Measurements from ENCODE around the gene ARHGEF28. TPM values are rescaled to one million over a fixed set of nuclear protein-coding genes. Genes with fewer than 3 reads are reported as not detected.

Gene ARHGEF28
- total RNA-seq, 1 donor from 2014 or later, result 8.5 TPM

DNA sequence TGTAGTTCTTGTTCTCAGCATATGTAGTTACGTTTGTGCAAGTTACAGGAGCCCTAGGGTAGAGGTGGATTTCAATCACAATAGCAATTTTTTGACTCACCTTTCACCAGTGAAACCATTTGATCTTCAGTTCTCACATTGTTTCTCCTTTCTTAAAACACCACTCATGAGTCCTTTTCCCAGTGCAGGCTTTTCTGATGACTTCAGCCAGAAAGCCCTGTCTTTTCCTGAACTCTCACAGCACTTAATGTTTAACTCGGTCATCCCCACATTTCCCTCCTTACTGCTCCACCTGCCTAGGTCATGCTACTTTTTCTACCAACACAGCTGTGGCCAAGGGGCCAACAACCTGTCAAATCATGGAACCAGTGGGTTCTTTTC is 37.9 kb downstream of the ARHGEF28 start:
- H3K27ac Mint-ChIP-seq (ENCODE audit: unreplicated experiment), result no peak overlapping the region
- Histone ChIP-seq H3K4me2 (ENCODE audit: low read length) (no peak overlapping the region), H3K4me1 (ENCODE audit: insufficient read depth, low read length) (no peaks in the 10 kb centered on the region), H3K4me3 (ENCODE audit: insufficient read depth, low read depth, low read length) (no peak overlapping the region), H3K9me3 (ENCODE audit: insufficient read depth, low read depth, low read length) (no peaks in the 10 kb centered on the region), H3K79me2 (ENCODE audit: insufficient read depth, low read length) (peaks cover 6% of the 10 kb centered on the region), H2AFZ (ENCODE audit: low read depth, low read length) (no peak overlapping the region), H3K27ac (ENCODE audit: low read depth, low read length) (no peak overlapping the region), H4K20me1 (ENCODE audit: insufficient read depth, low read length) (no peaks in the 10 kb centered on the region), H3K9ac (ENCODE audit: low read length) (no peak overlapping the region), H3K27me3 (ENCODE audit: insufficient read depth, low read length) (no peaks in the 10 kb centered on the region), H3K36me3 (ENCODE audit: insufficient read depth, low read length) (no peaks in the 10 kb centered on the region)
- no peaks in the 10 kb centered on the region for H3K36me3 Mint-ChIP-seq (ENCODE audit: low read depth, unreplicated experiment)
- FAIRE-seq (no peak), DNase-seq (ENCODE audit: low read depth) (no peak)
- no peak overlapping the region for H3K4me3 Mint-ChIP-seq (ENCODE audit: unreplicated experiment)
- no peaks in the 10 kb centered on the region for H3K27me3 Mint-ChIP-seq (ENCODE audit: low read depth, unreplicated experiment)
- H3K9me3 Mint-ChIP-seq (ENCODE audit: unreplicated experiment), result no peaks in the 10 kb centered on the region
- H3K4me1 Mint-ChIP-seq (ENCODE audit: low read depth, unreplicated experiment), result peaks cover 10% of the 10 kb centered on the region
- TF ChIP-seq EZH2 (IDR thresholded peaks at IDR 0.05; ENCODE audit: insufficient read depth, low read length), result no peak
- TF ChIP-seq, protein P1, sequence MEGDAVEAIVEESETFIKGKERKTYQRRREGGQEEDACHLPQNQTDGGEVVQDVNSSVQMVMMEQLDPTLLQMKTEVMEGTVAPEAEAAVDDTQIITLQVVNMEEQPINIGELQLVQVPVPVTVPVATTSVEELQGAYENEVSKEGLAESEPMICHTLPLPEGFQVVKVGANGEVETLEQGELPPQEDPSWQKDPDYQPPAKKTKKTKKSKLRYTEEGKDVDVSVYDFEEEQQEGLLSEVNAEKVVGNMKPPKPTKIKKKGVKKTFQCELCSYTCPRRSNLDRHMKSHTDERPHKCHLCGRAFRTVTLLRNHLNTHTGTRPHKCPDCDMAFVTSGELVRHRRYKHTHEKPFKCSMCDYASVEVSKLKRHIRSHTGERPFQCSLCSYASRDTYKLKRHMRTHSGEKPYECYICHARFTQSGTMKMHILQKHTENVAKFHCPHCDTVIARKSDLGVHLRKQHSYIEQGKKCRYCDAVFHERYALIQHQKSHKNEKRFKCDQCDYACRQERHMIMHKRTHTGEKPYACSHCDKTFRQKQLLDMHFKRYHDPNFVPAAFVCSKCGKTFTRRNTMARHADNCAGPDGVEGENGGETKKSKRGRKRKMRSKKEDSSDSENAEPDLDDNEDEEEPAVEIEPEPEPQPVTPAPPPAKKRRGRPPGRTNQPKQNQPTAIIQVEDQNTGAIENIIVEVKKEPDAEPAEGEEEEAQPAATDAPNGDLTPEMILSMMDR (IDR thresholded peaks at IDR 0.05; ENCODE audit: insufficient read depth, low read depth, low read length), result no peak

GRCh38 chr5:73664796-73665195 is 38.8 kb downstream of the ARHGEF28 start:
- H3K36me3 ChIP-seq (ENCODE audit: insufficient read depth, low read length), result no peaks in the 10 kb centered on the region
- H4K20me1 ChIP-seq (ENCODE audit: insufficient read depth, low read length), result no peaks in the 10 kb centered on the region
- no peaks in the 10 kb centered on the region for H3K36me3 Mint-ChIP-seq (ENCODE audit: low read depth, unreplicated experiment)
- H3K4me3 Mint-ChIP-seq (ENCODE audit: unreplicated experiment), result no peak overlapping the region
- no peak overlapping the region for H3K9ac ChIP-seq (ENCODE audit: low read length)
- H3K4me3 ChIP-seq (ENCODE audit: insufficient read depth, low read depth, low read length), result no peak overlapping the region
- no peak overlapping the region for H2AFZ ChIP-seq (ENCODE audit: low read depth, low read length)
- no peak overlapping the region for H3K4me2 ChIP-seq (ENCODE audit: low read length)
- H3K27ac Mint-ChIP-seq (ENCODE audit: unreplicated experiment), result no peak overlapping the region
- no peaks in the 10 kb centered on the region for H3K9me3 Mint-ChIP-seq (ENCODE audit: unreplicated experiment)
- peaks cover 6% of the 10 kb centered on the region for H3K79me2 ChIP-seq (ENCODE audit: insufficient read depth, low read length)
- FAIRE-seq (no peak), DNase-seq (ENCODE audit: low read depth) (no peak)
- H3K27me3 ChIP-seq (ENCODE audit: insufficient read depth, low read length), result no peaks in the 10 kb centered on the region
- no peaks in the 10 kb centered on the region for H3K9me3 ChIP-seq (ENCODE audit: insufficient read depth, low read depth, low read length)
- TF ChIP-seq EZH2 (IDR thresholded peaks at IDR 0.05; ENCODE audit: insufficient read depth, low read length), result no peak
- TF ChIP-seq, protein P1 (IDR thresholded peaks at IDR 0.05; ENCODE audit: insufficient read depth, low read depth, low read length), result no peak
- H3K27ac ChIP-seq (ENCODE audit: low read depth, low read length), result no peak overlapping the region
- H3K4me1 ChIP-seq (ENCODE audit: insufficient read depth, low read length), result no peaks in the 10 kb centered on the region
- H3K4me1 Mint-ChIP-seq (ENCODE audit: low read depth, unreplicated experiment), result peaks cover 10% of the 10 kb centered on the region
- H3K27me3 Mint-ChIP-seq (ENCODE audit: low read depth, unreplicated experiment), result no peaks in the 10 kb centered on the region

DNA sequence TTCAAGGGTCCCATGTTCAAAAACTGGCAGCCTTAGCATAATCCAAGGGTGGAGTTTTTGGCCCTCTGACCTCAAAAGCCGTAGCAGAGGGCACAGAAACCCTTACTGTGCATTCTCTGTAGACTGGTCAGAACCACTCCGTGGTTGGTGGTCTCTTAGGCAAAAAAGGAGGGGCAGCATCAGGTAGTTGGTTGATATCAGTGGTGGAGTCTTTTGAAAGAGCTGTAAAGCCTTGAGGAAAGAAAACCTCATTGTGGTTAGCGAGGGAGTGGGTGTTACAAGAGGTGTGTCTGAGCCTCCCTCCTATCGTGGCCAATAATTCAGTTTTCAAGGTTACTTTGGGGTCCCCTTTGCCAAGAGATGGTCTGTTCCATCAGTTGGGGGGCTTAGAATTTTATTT is 40.9 kb downstream of the ARHGEF28 start:
- Mint-ChIP-seq H3K4me3 (ENCODE audit: unreplicated experiment) (no peak overlapping the region), H3K4me1 (ENCODE audit: low read depth, unreplicated experiment) (peaks cover 17% of the 10 kb centered on the region), H3K27ac (ENCODE audit: unreplicated experiment) (no peak overlapping the region), H3K27me3 (ENCODE audit: low read depth, unreplicated experiment) (no peaks in the 10 kb centered on the region), H3K9me3 (ENCODE audit: unreplicated experiment) (no peaks in the 10 kb centered on the region), H3K36me3 (ENCODE audit: low read depth, unreplicated experiment) (no peaks in the 10 kb centered on the region)
- H3K27ac ChIP-seq (ENCODE audit: low read depth, low read length), result no peak overlapping the region
- no peaks in the 10 kb centered on the region for H3K27me3 ChIP-seq (ENCODE audit: insufficient read depth, low read length)
- no peak overlapping the region for H3K4me3 ChIP-seq (ENCODE audit: insufficient read depth, low read depth, low read length)
- no peaks in the 10 kb centered on the region for H3K4me1 ChIP-seq (ENCODE audit: insufficient read depth, low read length)
- no peak overlapping the region for H3K4me2 ChIP-seq (ENCODE audit: low read length)
- no peak overlapping the region for H2AFZ ChIP-seq (ENCODE audit: low read depth, low read length)
- no peak overlapping the region for H3K9ac ChIP-seq (ENCODE audit: low read length)
- no peaks in the 10 kb centered on the region for H3K36me3 ChIP-seq (ENCODE audit: insufficient read depth, low read length)
- FAIRE-seq (no peak), DNase-seq (ENCODE audit: low read depth) (no peak)
- H4K20me1 ChIP-seq (ENCODE audit: insufficient read depth, low read length), result no peaks in the 10 kb centered on the region
- TF ChIP-seq, protein P1 (IDR thresholded peaks at IDR 0.05; ENCODE audit: insufficient read depth, low read depth, low read length), result no peak
- TF ChIP-seq EZH2 (IDR thresholded peaks at IDR 0.05; ENCODE audit: insufficient read depth, low read length), result no peak
- H3K9me3 ChIP-seq (ENCODE audit: insufficient read depth, low read depth, low read length), result no peaks in the 10 kb centered on the region
- H3K79me2 ChIP-seq (ENCODE audit: insufficient read depth, low read length), result peaks cover 6% of the 10 kb centered on the region
